A673 (cell line): ENCODE measurements around the gene GALNTL6.

Experiments
- CTCF ChIP-seq: fragments of 300-800, 200-600 bp; sonication (generic); conservative IDR thresholded peaks from 2 replicates; pipeline ENCODE4 v1.5.1; 2017; ENCODE audit warnings: low read depth, mild to moderate bottlenecking, antibody characterized with exemption, low read length, moderate library complexity, mixed read lengths
- EZH2 ChIP-seq: fragments of 200-600 bp; sonication (generic); IDR thresholded peaks from 2 replicates; pipeline ENCODE4 v1.6.1; 2017; ENCODE audit warnings: borderline replicate concordance, low read depth, mild to moderate bottlenecking, mixed read lengths, antibody characterized with exemption, low read length; ENCODE audit not compliant: poor library complexity, severe bottlenecking

- TF ChIP-seq EZH2 (no peak), CTCF (no peak)
Observed at GRCh38 chr4:172009446-172010230, 196.4 kb downstream of the GALNTL6 start.
